WTC11 (cell line): ENCODE results near the gene TANGO2. TPM values are rescaled to one million over a fixed set of nuclear protein-coding genes. Genes with fewer than 3 reads are reported as not detected.
A peak's percentile ranks its signal among the peaks of the same experiment; 100 is the strongest.

ENCODE experiments used
- ATAC-seq: fragments of 200-7000 bp; cut with Tn5 transposase; 2 replicates; pipeline ENCODE4 v1.10.0; 2021; ENCODE audit warnings: mild to moderate bottlenecking, moderate library complexity
- CTCF ChIA-PET: fragments of 300-600 bp; sonication (Branson Sonifier 250); formaldehyde crosslinking; loops from one replicate; lab custom pipeline; 2021; ENCODE audit warnings: antibody characterized with exemption; lab: Charles Lee
- POLR2A ChIA-PET: fragments of 350-600 bp; sonication (Branson Sonifier 250); formaldehyde crosslinking; loops from one replicate; lab custom pipeline; 2021; ENCODE audit warnings: antibody characterized with exemption; lab: Charles Lee
- DNase-seq: peaks from one replicate; pipeline ENCODE4 v3.0.0; 2021; ENCODE audit warnings: low spot score
- H3K27ac Mint-ChIP-seq: 2 replicates; pipeline ENCODE4 v1.8.0; 2021; ENCODE audit warnings: mixed read lengths
- H3K27me3 Mint-ChIP-seq: 2 replicates; pipeline ENCODE4 v1.8.0; 2021; ENCODE audit warnings: low read depth, mild to moderate bottlenecking, moderate library complexity, mixed read lengths
- H3K36me3 Mint-ChIP-seq: 2 replicates; pipeline ENCODE4 v1.8.0; 2021; ENCODE audit warnings: mixed read lengths
- H3K4me1 Mint-ChIP-seq: 2 replicates; pipeline ENCODE4 v1.8.0; 2022; ENCODE audit warnings: mixed read lengths
- H3K4me3 Mint-ChIP-seq: 2 replicates; pipeline ENCODE4 v1.8.0; 2021; ENCODE audit warnings: mild to moderate bottlenecking, moderate library complexity, mixed read lengths
- H3K9me3 Mint-ChIP-seq: 2 replicates; pipeline ENCODE4 v1.8.0; 2021; ENCODE audit warnings: mixed read lengths
- CREB1 ChIP-seq: sonication (generic); formaldehyde crosslinking; IDR thresholded peaks from 2 replicates; pipeline ENCODE4 v1.8.0; 2023; ENCODE audit warnings: mild to moderate bottlenecking, missing genetic modification reagents
- GTF2I ChIP-seq: fragments of 250-450 bp; sonication (Bioruptor Pico); conservative IDR thresholded peaks from 2 replicates; pipeline ENCODE4 v1.4.0; 2021; ENCODE audit warnings: mild to moderate bottlenecking
- HMGA2 ChIP-seq: fragments of 250-450 bp; sonication (Bioruptor Pico); IDR thresholded peaks from 2 replicates; pipeline ENCODE4 v1.4.0; 2021; ENCODE audit warnings: mild to moderate bottlenecking, moderate library complexity
- MYBL2 ChIP-seq: sonication (generic); formaldehyde crosslinking; IDR thresholded peaks from 2 replicates; pipeline ENCODE4 v1.8.1; 2023; ENCODE audit warnings: mild to moderate bottlenecking, moderate library complexity, missing genetic modification reagents
- NFYB ChIP-seq: sonication (generic); formaldehyde crosslinking; conservative IDR thresholded peaks from 2 replicates; pipeline ENCODE4 v1.8.0; 2022; ENCODE audit warnings: low read depth, missing genetic modification reagents
- NR3C1 ChIP-seq: sonication (generic); formaldehyde crosslinking; conservative IDR thresholded peaks from 2 replicates; pipeline ENCODE4 v1.8.1; 2023; ENCODE audit warnings: low read depth, mild to moderate bottlenecking, missing genetic modification reagents
- SMAD3 ChIP-seq: sonication (generic); formaldehyde crosslinking; IDR thresholded peaks from 2 replicates; pipeline ENCODE4 v1.8.0; 2022; ENCODE audit warnings: missing genetic modification reagents, mild to moderate bottlenecking, borderline replicate concordance
- SP1 ChIP-seq: sonication (generic); formaldehyde crosslinking; conservative IDR thresholded peaks from 2 replicates; pipeline ENCODE4 v1.8.1; 2022; ENCODE audit warnings: missing genetic modification reagents
- ZNF423 ChIP-seq: fragments of 250-450 bp; sonication (Bioruptor Pico); IDR thresholded peaks from 2 replicates; pipeline ENCODE4 v2.1.2; 2022; ENCODE audit warnings: mild to moderate bottlenecking, moderate library complexity
- total RNA-seq: library from RNA; stranded (reverse); gene quantifications from 3 replicates; pipeline ENCODE4 v1.2.3, GENCODE V29; 2021
- TF ChIP-seq, protein P1 (sequence below): fragments of 250-450 bp; sonication (Bioruptor Pico); IDR thresholded peaks from 2 replicates; pipeline ENCODE4 v1.9.0; 2021; ENCODE audit warnings: moderate library complexity, mild to moderate bottlenecking, inconsistent platforms, borderline replicate concordance
- TF ChIP-seq, protein P2 (sequence below): sonication (generic); formaldehyde crosslinking; IDR thresholded peaks from 2 replicates; pipeline ENCODE4 v1.8.1; 2023; ENCODE audit warnings: mild to moderate bottlenecking, missing genetic modification reagents, moderate library complexity

TANGO2 gene
- total RNA-seq, 1 experiment from 2014 or later, result 14.8 TPM

DNA sequence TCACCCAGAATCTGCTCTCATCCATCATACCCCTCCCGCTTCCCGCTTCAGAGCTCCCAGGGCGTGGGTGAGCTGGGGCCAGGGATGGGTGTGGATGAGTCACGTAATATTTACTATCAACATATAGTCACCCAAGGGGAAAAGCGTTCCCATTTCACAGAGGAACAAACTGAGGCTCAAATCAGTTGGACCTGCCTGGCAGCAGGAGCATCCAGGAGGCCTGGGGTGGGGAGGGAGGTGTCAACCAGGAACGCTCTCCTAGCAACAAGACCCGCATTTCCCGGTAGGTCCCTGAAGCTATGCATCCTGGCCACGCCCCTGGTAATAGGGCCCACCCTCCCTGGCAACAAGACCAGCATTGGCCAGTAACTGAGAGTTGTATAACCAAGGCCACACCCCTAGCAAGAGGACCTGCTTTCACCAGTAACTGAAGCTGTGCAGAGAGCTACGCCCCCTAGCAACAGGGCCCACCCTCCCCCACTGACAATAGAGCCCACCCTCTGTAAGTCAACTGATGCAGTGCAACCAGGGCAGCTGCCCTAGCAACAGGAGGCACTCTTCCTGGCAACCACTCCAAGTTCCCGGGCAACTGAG is 46.5 kb upstream of the TANGO2 start:
- Mint-ChIP-seq H3K4me3 (no peak overlapping the region), H3K27ac (peak overlapping the region; percentile 92), H3K27me3 (no peaks in the 10 kb centered on the region), H3K4me1 (peaks cover 18% of the 10 kb centered on the region), H3K9me3 (no peaks in the 10 kb centered on the region), H3K36me3 (peaks cover 18% of the 10 kb centered on the region)
- DNase-seq, result peak; percentile 93
- ChIA-PET POLR2A (interaction anchor here (0.7 to 1.0 kb wide), 2 partner anchors 12 to 28 kb away, joined by 3 to 4 read pairs; no protein-coding TSS in a partner anchor), CTCF (interaction anchor here (0.5 to 8.4 kb wide), 20 partner anchors 8 to 428 kb away, joined by 3 to 181 read pairs (median 5); partner anchors contain the start of genes COMT, DGCR6L, TANGO2 and TXNRD2)
- ATAC-seq, result peak; percentile 94
- TF ChIP-seq, protein P1, sequence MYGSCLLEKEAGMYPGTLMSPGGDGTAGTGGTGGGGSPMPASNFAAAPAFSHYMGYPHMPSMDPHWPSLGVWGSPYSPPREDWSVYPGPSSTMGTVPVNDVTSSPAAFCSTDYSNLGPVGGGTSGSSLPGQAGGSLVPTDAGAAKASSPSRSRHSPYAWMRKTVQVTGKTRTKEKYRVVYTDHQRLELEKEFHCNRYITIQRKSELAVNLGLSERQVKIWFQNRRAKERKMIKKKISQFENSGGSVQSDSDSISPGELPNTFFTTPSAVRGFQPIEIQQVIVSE, result no peak
- TF ChIP-seq SP1 (peak; percentile 60; the same call in 1 of the 2 replicates), NFYB (CRISPR knock-in tag) (peak; percentile 48), GTF2I (CRISPR knock-in tag) (peak; percentile 95), CREB1 (CRISPR knock-in tag) (0 out of 2 replicates have a peak, but pooled peaks have one; percentile 15)

DNA sequence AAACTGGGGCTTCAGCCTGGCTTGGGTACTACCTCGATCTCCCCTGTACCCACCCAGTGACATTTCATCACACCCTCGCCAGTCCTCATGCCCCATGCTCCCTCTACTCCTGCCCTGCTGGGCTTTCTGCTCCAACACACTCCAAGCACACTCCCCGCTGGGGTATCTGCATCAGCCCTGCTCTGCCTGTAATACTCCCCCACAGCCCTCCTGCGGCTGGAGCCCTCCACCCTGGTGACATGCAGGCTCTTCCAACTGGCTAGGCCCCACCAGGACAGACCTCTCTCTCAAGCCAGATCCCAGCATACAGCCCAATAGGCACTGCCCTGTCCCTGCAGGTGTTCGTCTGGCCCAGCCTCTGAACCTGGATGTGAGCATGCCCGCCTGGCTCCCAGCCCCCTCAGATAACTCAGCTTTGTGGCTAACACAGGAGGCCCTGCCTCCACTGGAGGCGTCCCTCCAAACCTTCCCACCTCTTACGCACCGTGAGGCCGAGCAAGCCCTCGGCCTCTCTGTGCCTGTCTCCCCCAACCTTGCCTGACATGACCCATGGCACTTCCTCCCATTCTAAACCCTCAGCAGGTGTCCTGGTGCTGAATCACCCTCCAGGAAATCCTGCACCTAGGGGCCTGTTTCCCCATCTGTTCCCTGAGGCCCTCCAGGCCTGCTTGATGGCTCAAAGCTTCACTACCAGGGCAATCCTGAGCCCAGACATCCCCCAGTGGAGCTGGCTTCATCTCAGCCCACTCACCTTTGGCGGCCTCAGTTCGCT is 45.8 kb upstream of the TANGO2 start:
- no peaks in the 10 kb centered on the region for H3K27me3 Mint-ChIP-seq
- TF ChIP-seq ZNF423 (CRISPR knock-in tag), result 0 out of 2 replicates have a peak, but pooled peaks have one; percentile 18
- TF ChIP-seq MYBL2 (CRISPR knock-in tag), result no peak
- POLR2A ChIA-PET, result interaction anchor here (1.0 kb wide), 1 partner anchor 27 kb away, joined by 3 read pairs; no protein-coding TSS in a partner anchor
- peaks cover 18% of the 10 kb centered on the region for H3K4me1 Mint-ChIP-seq
- H3K4me3 Mint-ChIP-seq, result no peak overlapping the region
- H3K27ac Mint-ChIP-seq, result peak overlapping the region; percentile 92
- ATAC-seq, result peak; percentile 3
- peaks cover 19% of the 10 kb centered on the region for H3K36me3 Mint-ChIP-seq
- CTCF ChIA-PET, result interaction anchor here (0.5 to 8.4 kb wide), 19 partner anchors 8 to 427 kb away, joined by 3 to 181 read pairs (median 5); partner anchors contain the start of genes COMT, DGCR6L, TANGO2 and TXNRD2
- DNase-seq, result no peak
- no peaks in the 10 kb centered on the region for H3K9me3 Mint-ChIP-seq

DNA sequence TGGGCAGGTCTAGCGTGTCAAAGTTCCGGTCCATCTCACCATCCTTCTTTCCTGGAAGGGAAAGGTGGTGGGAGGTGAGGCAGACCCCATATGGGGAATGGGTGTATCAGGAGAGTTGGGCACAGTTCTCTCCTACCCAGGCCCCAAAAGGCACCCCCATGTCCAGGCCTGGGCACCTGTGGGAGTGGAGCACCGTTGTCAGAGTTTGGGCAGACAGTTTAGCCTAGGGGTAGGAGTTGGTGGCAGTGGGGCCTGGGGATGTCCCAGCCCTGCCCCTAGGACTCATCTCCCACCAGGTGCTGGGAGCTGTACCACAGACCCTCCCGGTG is 45.2 kb upstream of the TANGO2 start:
- Mint-ChIP-seq H3K36me3 (peaks cover 20% of the 10 kb centered on the region), H3K9me3 (no peaks in the 10 kb centered on the region), H3K27me3 (no peaks in the 10 kb centered on the region), H3K4me3 (no peak overlapping the region), H3K27ac (peak overlapping the region; percentile 92), H3K4me1 (peaks cover 18% of the 10 kb centered on the region)
- TF ChIP-seq SMAD3 (CRISPR knock-in tag), result no peak
- TF ChIP-seq NFYB (CRISPR knock-in tag), result no peak
- TF ChIP-seq, protein P2, sequence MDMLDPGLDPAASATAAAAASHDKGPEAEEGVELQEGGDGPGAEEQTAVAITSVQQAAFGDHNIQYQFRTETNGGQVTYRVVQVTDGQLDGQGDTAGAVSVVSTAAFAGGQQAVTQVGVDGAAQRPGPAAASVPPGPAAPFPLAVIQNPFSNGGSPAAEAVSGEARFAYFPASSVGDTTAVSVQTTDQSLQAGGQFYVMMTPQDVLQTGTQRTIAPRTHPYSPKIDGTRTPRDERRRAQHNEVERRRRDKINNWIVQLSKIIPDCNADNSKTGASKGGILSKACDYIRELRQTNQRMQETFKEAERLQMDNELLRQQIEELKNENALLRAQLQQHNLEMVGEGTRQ (CRISPR knock-in tag), result no peak
- ChIA-PET POLR2A (no interaction called here), CTCF (interaction anchor here (1.5 to 8.4 kb wide), 3 partner anchors 10 to 38 kb away, joined by 5 to 181 read pairs (median 11); no protein-coding TSS in a partner anchor)
- DNase-seq, result no peak
- no peak for ATAC-seq

DNA sequence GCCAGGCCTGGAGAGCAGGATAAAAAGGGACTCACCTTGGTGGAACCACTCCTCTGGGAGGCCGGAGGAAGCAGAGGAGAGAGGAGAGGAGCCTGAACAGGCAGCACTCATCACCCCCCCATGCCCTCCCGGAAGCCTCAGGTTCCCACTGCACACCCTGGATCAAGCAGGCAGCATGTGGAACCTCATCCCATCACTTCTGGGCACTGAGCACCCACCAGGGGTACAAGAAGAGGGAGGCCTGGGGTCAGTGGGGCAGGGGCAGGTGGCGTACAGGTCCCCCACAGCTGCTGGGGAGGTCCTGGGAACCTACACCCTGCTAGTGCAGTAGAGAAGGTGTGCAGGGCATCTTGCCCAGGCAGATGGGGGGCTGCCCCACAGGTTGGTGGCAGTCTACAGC is 44.2 kb upstream of the TANGO2 start:
- TF ChIP-seq MYBL2 (CRISPR knock-in tag), result no peak
- Mint-ChIP-seq H3K9me3 (no peaks in the 10 kb centered on the region), H3K4me3 (no peak overlapping the region), H3K27me3 (no peaks in the 10 kb centered on the region), H3K27ac (no peak overlapping the region; the same call in 1 of the 2 replicates), H3K4me1 (peaks cover 18% of the 10 kb centered on the region), H3K36me3 (peaks cover 17% of the 10 kb centered on the region)
- POLR2A ChIA-PET, result no interaction called here
- DNase-seq (no peak), ATAC-seq (no peak)
- CTCF ChIA-PET, result interaction anchor here (1.1 kb wide), 1 partner anchor 36 kb away, joined by 3 read pairs; no protein-coding TSS in a partner anchor

DNA sequence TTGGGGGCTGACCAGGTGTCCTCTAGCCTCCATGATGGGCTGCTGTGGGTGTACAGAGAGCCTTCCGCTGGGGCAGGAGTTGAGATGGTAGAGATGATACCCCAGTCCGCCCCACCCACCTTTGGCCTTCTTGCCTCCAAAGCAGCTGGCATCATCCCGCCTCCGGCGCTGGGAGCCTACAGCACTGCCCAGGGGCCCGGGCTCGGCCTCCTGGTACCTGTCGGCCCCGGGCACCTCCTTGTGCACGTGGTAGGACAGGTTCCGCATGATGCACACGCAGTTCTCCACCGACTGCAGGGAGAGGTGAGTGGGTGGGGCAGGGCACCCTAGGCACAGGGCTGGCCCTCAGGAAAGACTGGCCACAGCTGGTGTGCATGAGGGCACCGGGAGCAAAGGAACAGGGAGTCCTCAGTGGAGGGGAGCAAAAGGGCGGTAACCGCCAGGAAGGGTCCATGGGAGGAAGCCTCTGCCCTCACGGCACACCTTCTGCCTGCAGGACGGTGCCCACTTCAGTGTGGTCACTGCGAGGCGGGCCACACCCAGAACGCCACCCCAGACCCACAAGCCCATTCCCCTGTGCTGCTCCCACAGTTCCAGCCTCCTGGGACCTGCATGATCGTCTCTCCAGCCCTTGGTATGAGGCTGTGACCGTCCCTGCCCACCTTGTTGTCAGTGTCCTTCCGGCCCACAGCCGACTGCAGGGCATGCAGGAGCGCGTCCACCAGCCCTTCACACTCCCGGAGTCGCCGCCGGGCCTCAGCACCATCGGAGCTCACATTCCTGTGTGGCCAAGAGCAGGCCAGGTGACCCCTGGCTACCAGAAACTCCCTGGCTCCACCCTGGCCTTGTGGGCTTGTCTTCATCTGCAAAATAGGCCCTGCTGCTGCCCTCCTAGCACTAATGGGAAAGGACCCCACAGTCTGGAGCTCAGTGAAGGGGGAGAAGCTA is 43.3 kb upstream of the TANGO2 start:
- POLR2A ChIA-PET, result no interaction called here

More for the DNA sequence above, 43.3 kb upstream of the TANGO2 start:
- no peaks in the 10 kb centered on the region for H3K9me3 Mint-ChIP-seq
- no peak for ATAC-seq
- CTCF ChIA-PET, result interaction anchor here (1.1 to 1.2 kb wide), 2 partner anchors 36 kb away, joined by 3 to 8 read pairs; no protein-coding TSS in a partner anchor
- DNase-seq, result no peak
- peaks cover 13% of the 10 kb centered on the region; the same call in 1 of the 2 replicates for H3K36me3 Mint-ChIP-seq
- no peak for TF ChIP-seq NR3C1
- no peak for TF ChIP-seq HMGA2 (CRISPR knock-in tag)
- H3K4me3 Mint-ChIP-seq, result no peak overlapping the region
- peaks cover 18% of the 10 kb centered on the region for H3K4me1 Mint-ChIP-seq
- H3K27ac Mint-ChIP-seq, result no peak overlapping the region
- no peaks in the 10 kb centered on the region for H3K27me3 Mint-ChIP-seq
